Renal pelvis (tissue), 4 donors: ENCODE results near the gene ATP8A1. TPM values are rescaled to one million over a fixed set of nuclear protein-coding genes. Genes with fewer than 3 reads are reported as not detected.
"Not testable (repeated sequence)": the region's sequence is repeated elsewhere in the genome, so short reads cannot be mapped to it uniquely, and the experiment has no call there.

Experiments
- DNase-seq: peaks from one replicate; pipeline ENCODE4 v3.0.0-alpha.2; 2013
- polyA plus RNA-seq, 3 donors: library from polyadenylated mRNA; unstranded; fragments of 120-200 nt; gene quantifications; one replicate each; pipeline ENCODE4 v1.2.1, GENCODE V29; 2013; ENCODE audit not compliant: insufficient read length in 3 of 3

ATP8A1 gene
- polyA plus RNA-seq, 3 donors, result 24.7 to 31.7 (median 31.1) TPM

GRCh38 chr4:42473071-42473684 lies 183.7 kb downstream of the ATP8A1 start:
- DNase-seq, result no peak

- DNase-seq, result no peak
Measured at GRCh38 chr4:42471896-42472295, 185.0 kb downstream of the ATP8A1 start.

- DNase-seq, result no peak
Measured at GRCh38 chr4:42470023-42470422, 186.9 kb downstream of the ATP8A1 start.

- not testable (repeated sequence) for DNase-seq
Measured at GRCh38 chr4:42467777-42468176, 189.1 kb downstream of the ATP8A1 start.

- no peak for DNase-seq
Measured at GRCh38 chr4:42466273-42466844, 190.5 kb downstream of the ATP8A1 start.

GRCh38 chr4:42464550-42465094 lies 192.3 kb downstream of the ATP8A1 start:
- DNase-seq, result no peak

GRCh38 chr4:42461216-42461615 lies 195.7 kb downstream of the ATP8A1 start:
- not testable (repeated sequence) for DNase-seq

GRCh38 chr4:42460043-42460442 lies 196.9 kb downstream of the ATP8A1 start:
- DNase-seq, result no peak

- no peak for DNase-seq
Measured at GRCh38 chr4:42458657-42459056, 198.2 kb downstream of the ATP8A1 start.

- no peak for DNase-seq
Measured at GRCh38 chr4:42454755-42455420, 202.0 kb downstream of the ATP8A1 start.

- DNase-seq, result no peak
Measured at GRCh38 chr4:42453612-42454011, 203.3 kb downstream of the ATP8A1 start.

- DNase-seq, result no peak
Measured at GRCh38 chr4:42452823-42453222, 204.1 kb downstream of the ATP8A1 start.

- DNase-seq, result no peak
Measured at GRCh38 chr4:42446823-42447222, 210.1 kb downstream of the ATP8A1 start.

- no peak for DNase-seq
Measured at GRCh38 chr4:42445038-42445437, 211.9 kb downstream of the ATP8A1 start.

- no peak for DNase-seq
Measured at GRCh38 chr4:42442601-42443000, 214.3 kb downstream of the ATP8A1 start.

GRCh38 chr4:42440083-42440482 lies 216.8 kb downstream of the ATP8A1 start:
- no peak for DNase-seq

GRCh38 chr4:42436928-42437565 lies 219.9 kb downstream of the ATP8A1 start:
- no peak for DNase-seq

GRCh38 chr4:42428036-42428435 lies 228.9 kb downstream of the ATP8A1 start:
- DNase-seq, result no peak

GRCh38 chr4:42425146-42426065 lies 231.5 kb downstream of the ATP8A1 start:
- no peak for DNase-seq

GRCh38 chr4:42420140-42420539 lies 236.8 kb downstream of the ATP8A1 start:
- no peak for DNase-seq

- no peak for DNase-seq
Measured at GRCh38 chr4:42417550-42417949, 239.4 kb downstream of the ATP8A1 start.

GRCh38 chr4:42416017-42416416 lies 240.9 kb downstream of the ATP8A1 start:
- DNase-seq, result no peak
